Suppressor macrophage (primary cell): ENCODE data around the gene EPHA1.

Experiments used
- DNase-seq, 4 experiments: peaks; one replicate each; pipeline ENCODE4 v3.0.0-alpha.2; 2020 to 2022

EPHA1 gene

GRCh38 chr7:143388491-143389101 lies 20.1 kb downstream of the EPHA1 start:
- no peak for DNase-seq

- no peak for DNase-seq
Measured at GRCh38 chr7:143388051-143388450, 20.6 kb downstream of the EPHA1 start.

- DNase-seq: no peak
Measured at GRCh38 chr7:143387156-143387975, 21.3 kb downstream of the EPHA1 start.

GRCh38 chr7:143385891-143386781 lies 22.5 kb downstream of the EPHA1 start:
- peak; percentile 75 to 83 (median 80) for DNase-seq

GRCh38 chr7:143384661-143385631 lies 23.7 kb downstream of the EPHA1 start:
- DNase-seq: peak; percentile 78 to 93 (median 90)

- peak in 1 of 4 experiments; percentile 58 for DNase-seq
Measured at GRCh38 chr7:143384148-143384547, 24.5 kb downstream of the EPHA1 start.

- no peak for DNase-seq
Measured at GRCh38 chr7:143383642-143383957, 25.1 kb downstream of the EPHA1 start.

GRCh38 chr7:143382791-143383641 lies 25.6 kb downstream of the EPHA1 start:
- peak in 1 of 4 experiments; percentile 32 for DNase-seq

GRCh38 chr7:143382126-143382790 lies 26.4 kb downstream of the EPHA1 start:
- DNase-seq: peak in 2 of 4 experiments; percentile 50 to 56

- DNase-seq: peak in 3 of 4 experiments; percentile 29 to 59 (median 41)
Measured at GRCh38 chr7:143381427-143382125, 27.1 kb downstream of the EPHA1 start.

- DNase-seq: peak; percentile 96 to 99 (median 98)
Measured at GRCh38 chr7:143380646-143381426, 27.8 kb downstream of the EPHA1 start, which contains the start of gene ZYX. Gene ZYX (plus strand): TSS chr7:143381345. CDS start chr7:143381572, 227 bp downstream.

- DNase-seq: peak; percentile 96 to 98 (median 96)
Measured at GRCh38 chr7:143380260-143380645, 28.4 kb downstream of the EPHA1 start.

GRCh38 chr7:143379611-143380259 lies 28.9 kb downstream of the EPHA1 start:
- peak in 1 of 4 experiments; percentile 55 for DNase-seq

GRCh38 chr7:143376396-143376795 lies 32.3 kb downstream of the EPHA1 start:
- DNase-seq: peak; percentile 67 to 88 (median 87)

- peak; percentile 80 to 94 (median 90) for DNase-seq
Measured at GRCh38 chr7:143375298-143376034, 33.2 kb downstream of the EPHA1 start.

- DNase-seq: peak; percentile 55 to 78 (median 74)
Measured at GRCh38 chr7:143374561-143374960, 34.1 kb downstream of the EPHA1 start.

- no peak for DNase-seq
Measured at GRCh38 chr7:143373255-143373794, 35.3 kb downstream of the EPHA1 start.
